ENCODE measurements around the gene PHACTR1.

GRCh38 chr6:12729467-12729866 lies 12.9 kb downstream of the PHACTR1 start:
- TF ChIP-seq ZNF639 (CRISPR knock-in tag; conservative IDR thresholded peaks at IDR 0.05 in 1 of 2, IDR thresholded peaks at IDR 0.05 in 1 of 2) (no peak), SPI1 (IDR thresholded peaks at IDR 0.05; ENCODE audit: borderline replicate concordance, low read depth, low read length) (no peak), ZNF24 (IDR thresholded peaks at IDR 0.05) (no peak)
